ENCODE measurements around the gene HSD11B1. TPM values are rescaled to one million over a fixed set of nuclear protein-coding genes. Genes with fewer than 3 reads are reported as not detected.

The HSD11B1 gene
- total and polyA plus RNA-seq, 2 experiments from 2014 or later: not detected

- no peak for TF ChIP-seq CTCF (IDR thresholded peaks at IDR 0.05; ENCODE audit: low read depth, low read length)
- no peak overlapping the region for H3K4me3 ChIP-seq
- peak overlapping the region; percentile 82 for H3K27ac ChIP-seq
- H3K9me3 ChIP-seq (ENCODE audit: low read depth): no peaks in the 10 kb centered on the region
- peaks cover 29% of the 10 kb centered on the region for H3K4me1 ChIP-seq (ENCODE audit: low read depth)
- peak in 1 of 2 donors; percentile 65 for DNase-seq (ENCODE audit: low read depth in 1 of 2, low spot score in 1 of 2)
- H3K36me3 ChIP-seq: no peaks in the 10 kb centered on the region
- no peaks in the 10 kb centered on the region for H3K27me3 ChIP-seq
Measured at GRCh38 chr1:209741889-209742288, 37.2 kb downstream of the HSD11B1 start.

- Histone ChIP-seq H3K27ac (peak overlapping the region; percentile 82), H3K27me3 (no peaks in the 10 kb centered on the region), H3K4me3 (no peak overlapping the region), H3K9me3 (ENCODE audit: low read depth) (no peaks in the 10 kb centered on the region), H3K4me1 (ENCODE audit: low read depth) (peaks cover 36% of the 10 kb centered on the region), H3K36me3 (no peaks in the 10 kb centered on the region)
- TF ChIP-seq CTCF (IDR thresholded peaks at IDR 0.05; ENCODE audit: low read depth, low read length): no peak
- DNase-seq (ENCODE audit: low read depth in 1 of 2, low spot score in 1 of 2): peak in 1 of 2 donors; percentile 67
Measured at GRCh38 chr1:209742409-209743144, 37.9 kb downstream of the HSD11B1 start.

- H3K27ac ChIP-seq: peak overlapping the region; percentile 82
- no peaks in the 10 kb centered on the region for H3K27me3 ChIP-seq
- TF ChIP-seq CTCF (IDR thresholded peaks at IDR 0.05; ENCODE audit: low read depth, low read length): no peak
- no peak overlapping the region for H3K4me3 ChIP-seq
- no peaks in the 10 kb centered on the region for H3K9me3 ChIP-seq (ENCODE audit: low read depth)
- no peaks in the 10 kb centered on the region for H3K36me3 ChIP-seq
- peaks cover 36% of the 10 kb centered on the region for H3K4me1 ChIP-seq (ENCODE audit: low read depth)
- peak in 1 of 2 donors; percentile 81 for DNase-seq (ENCODE audit: low read depth in 1 of 2, low spot score in 1 of 2)
Measured at GRCh38 chr1:209743145-209743482, 38.5 kb downstream of the HSD11B1 start.

GRCh38 chr1:209746451-209747165 is 42.0 kb downstream of the HSD11B1 start:
- peaks cover 28% of the 10 kb centered on the region for H3K4me1 ChIP-seq (ENCODE audit: low read depth)

More at GRCh38 chr1:209746451-209747165, 42.0 kb downstream of the HSD11B1 start:
- Histone ChIP-seq H3K36me3 (no peaks in the 10 kb centered on the region), H3K4me3 (no peak overlapping the region), H3K9me3 (ENCODE audit: low read depth) (no peaks in the 10 kb centered on the region), H3K27ac (no peak overlapping the region), H3K27me3 (no peaks in the 10 kb centered on the region)
- no peak for TF ChIP-seq CTCF (IDR thresholded peaks at IDR 0.05; ENCODE audit: low read depth, low read length)
- peak in 1 of 2 donors; percentile 9 for DNase-seq (ENCODE audit: low read depth in 1 of 2, low spot score in 1 of 2)
